GM23338 (cell line): ENCODE results near the gene IYD. TPM values are rescaled to one million over a fixed set of nuclear protein-coding genes. Genes with fewer than 3 reads are reported as not detected.
"Not testable (repeated sequence)": the region's sequence is repeated elsewhere in the genome, so short reads cannot be mapped to it uniquely, and the experiment has no call there.

Source experiments
- ATAC-seq: fragments of 200-7000 bp; cut with Tn5 transposase; 3 replicates; pipeline ENCODE4 v1.9.1; 2020
- DNase-seq: peaks from one replicate; pipeline ENCODE4 v3.0.0-alpha.2; 2015; ENCODE audit warnings: low spot score
- H2AFZ ChIP-seq: fragments of 200-600 bp; sonication (generic); 2 replicates; pipeline ENCODE4 v1.8.0; 2016; ENCODE audit warnings: antibody characterized with exemption, mild to moderate bottlenecking, moderate library complexity
- H3F3A ChIP-seq: fragments of 200-600 bp; sonication (generic); replicated peaks from 2 replicates; pipeline ENCODE4 v1.8.0; 2017; ENCODE audit warnings: antibody characterized with exemption, mixed run types, low read depth
- H3K27ac ChIP-seq: fragments of 200-600 bp; sonication (generic); 2 replicates; pipeline ENCODE4 v1.6.1; 2016; ENCODE audit warnings: low read depth
- H3K27me3 ChIP-seq: fragments of 200-600 bp; sonication (generic); 2 replicates; pipeline ENCODE4 v1.8.0; 2016; ENCODE audit warnings: mild to moderate bottlenecking, mixed run types, moderate library complexity; ENCODE audit not compliant: insufficient read depth
- H3K36me3 ChIP-seq: fragments of 200-600 bp; sonication (generic); 2 replicates; pipeline ENCODE4 v1.8.0; 2016; ENCODE audit warnings: mild to moderate bottlenecking; ENCODE audit not compliant: insufficient read depth
- H3K4me1 ChIP-seq: fragments of 200-600 bp; sonication (generic); 2 replicates; pipeline ENCODE4 v1.8.0; 2016; ENCODE audit warnings: mild to moderate bottlenecking, moderate library complexity; ENCODE audit not compliant: insufficient read depth
- H3K4me2 ChIP-seq: fragments of 200-600 bp; sonication (generic); 2 replicates; pipeline ENCODE4 v1.7.1; 2017; ENCODE audit warnings: mixed run types
- H3K4me3 ChIP-seq: fragments of 200-600 bp; sonication (generic); 2 replicates; pipeline ENCODE4 v1.6.1; 2016; ENCODE audit warnings: mixed run types
- H3K79me2 ChIP-seq: fragments of 200-600 bp; sonication (generic); replicated peaks from 2 replicates; pipeline ENCODE4 v1.8.0; 2017; ENCODE audit warnings: mild to moderate bottlenecking; ENCODE audit not compliant: insufficient read depth
- H3K9me2 ChIP-seq: fragments of 200-600 bp; sonication (generic); 2 replicates; pipeline ENCODE4 v1.8.0; 2017; ENCODE audit not compliant: insufficient read depth
- H4K20me1 ChIP-seq: fragments of 200-600 bp; sonication (generic); replicated peaks from 2 replicates; pipeline ENCODE4 v1.8.0; 2017; ENCODE audit warnings: mild to moderate bottlenecking; ENCODE audit not compliant: insufficient read depth
- H3K27ac Mint-ChIP-seq: 2 replicates; pipeline ENCODE4 v1.8.0; 2020; ENCODE audit warnings: inconsistent platforms, mild to moderate bottlenecking, moderate library complexity, mixed read lengths
- H3K27me3 Mint-ChIP-seq: 3 replicates; pipeline ENCODE4 v1.8.0; 2022; ENCODE audit warnings: low read depth, mild to moderate bottlenecking, moderate library complexity, mixed read lengths, inconsistent platforms; ENCODE audit not compliant: insufficient read depth, poor library complexity
- H3K36me3 Mint-ChIP-seq: 3 replicates; pipeline ENCODE4 v1.8.0; 2021; ENCODE audit warnings: low read depth, mild to moderate bottlenecking, inconsistent platforms, moderate library complexity, mixed read lengths
- H3K4me1 Mint-ChIP-seq: 3 replicates; pipeline ENCODE4 v1.8.0; 2020; ENCODE audit warnings: mild to moderate bottlenecking, inconsistent platforms, mixed read lengths
- H3K4me3 Mint-ChIP-seq: 3 replicates; pipeline ENCODE4 v1.8.0; 2021; ENCODE audit warnings: moderate library complexity, mild to moderate bottlenecking, inconsistent platforms, mixed read lengths
- H3K9me3 Mint-ChIP-seq: 3 replicates; pipeline ENCODE4 v1.8.0; 2020; ENCODE audit warnings: moderate library complexity, mild to moderate bottlenecking, inconsistent platforms, mixed read lengths
- ETS1 ChIP-seq: IDR thresholded peaks from 2 replicates; pipeline ENCODE4 v1.6.1; 2016; ENCODE audit warnings: antibody characterized with exemption
- EZH2 ChIP-seq: fragments of 200-600 bp; sonication (generic); IDR thresholded peaks from one replicate; pipeline ENCODE4 v1.8.0; 2017; ENCODE audit warnings: antibody characterized with exemption, mild to moderate bottlenecking, low read depth; ENCODE audit not compliant: unreplicated experiment
- NANOG ChIP-seq: IDR thresholded peaks from 2 replicates; pipeline ENCODE4 v1.6.1; 2016; ENCODE audit warnings: antibody characterized with exemption, borderline replicate concordance
- ZNF114 ChIP-seq: fragments of 250-450 bp; sonication (Bioruptor Pico); IDR thresholded peaks from 2 replicates; pipeline ENCODE4 v1.5.0; 2020; ENCODE audit warnings: mild to moderate bottlenecking, moderate library complexity
- polyA plus RNA-seq: library from polyadenylated mRNA; unstranded; fragments of >200 nt; fragmentation: Nextera tagmentation; extraction: Ambion mirVana; gene quantifications from 2 replicates; pipeline ENCODE4 v1.2.1, GENCODE V29; 2016
- total RNA-seq: library from RNA; depleted of rRNA; stranded (reverse); fragments of >200 nt; shearing (Covaris generic); gene quantifications from 2 replicates; pipeline ENCODE4 v1.2.3, GENCODE V29; 2014
- TF ChIP-seq, protein P1 (sequence below): fragments of 250-450 bp; sonication (Bioruptor Pico); IDR thresholded peaks from 2 replicates; pipeline ENCODE4 v1.5.0; 2020; ENCODE audit warnings: mild to moderate bottlenecking, moderate library complexity

Gene IYD
- total and polyA plus RNA-seq, 2 experiments from 2014 or later, result not detected

GRCh38 chr6:150445486-150445885 is 76.7 kb downstream of the IYD start:
- no peak overlapping the region for H2AFZ ChIP-seq
- 0 out of 2 replicates have a peak, but pooled peaks cover 6% of the 10 kb centered on the region for H3K9me2 ChIP-seq
- H3K4me1 Mint-ChIP-seq, result no peaks in the 10 kb centered on the region
- H3K4me1 ChIP-seq, result no peaks in the 10 kb centered on the region
- ATAC-seq (no peak), DNase-seq (no peak)
- H3K27me3 ChIP-seq, result no peaks in the 10 kb centered on the region
- H3K4me3 ChIP-seq, result no peak overlapping the region
- no peaks in the 10 kb centered on the region for H4K20me1 ChIP-seq
- TF ChIP-seq EZH2 (no peak), ETS1 (no peak), NANOG (no peak)
- TF ChIP-seq, protein P1, sequence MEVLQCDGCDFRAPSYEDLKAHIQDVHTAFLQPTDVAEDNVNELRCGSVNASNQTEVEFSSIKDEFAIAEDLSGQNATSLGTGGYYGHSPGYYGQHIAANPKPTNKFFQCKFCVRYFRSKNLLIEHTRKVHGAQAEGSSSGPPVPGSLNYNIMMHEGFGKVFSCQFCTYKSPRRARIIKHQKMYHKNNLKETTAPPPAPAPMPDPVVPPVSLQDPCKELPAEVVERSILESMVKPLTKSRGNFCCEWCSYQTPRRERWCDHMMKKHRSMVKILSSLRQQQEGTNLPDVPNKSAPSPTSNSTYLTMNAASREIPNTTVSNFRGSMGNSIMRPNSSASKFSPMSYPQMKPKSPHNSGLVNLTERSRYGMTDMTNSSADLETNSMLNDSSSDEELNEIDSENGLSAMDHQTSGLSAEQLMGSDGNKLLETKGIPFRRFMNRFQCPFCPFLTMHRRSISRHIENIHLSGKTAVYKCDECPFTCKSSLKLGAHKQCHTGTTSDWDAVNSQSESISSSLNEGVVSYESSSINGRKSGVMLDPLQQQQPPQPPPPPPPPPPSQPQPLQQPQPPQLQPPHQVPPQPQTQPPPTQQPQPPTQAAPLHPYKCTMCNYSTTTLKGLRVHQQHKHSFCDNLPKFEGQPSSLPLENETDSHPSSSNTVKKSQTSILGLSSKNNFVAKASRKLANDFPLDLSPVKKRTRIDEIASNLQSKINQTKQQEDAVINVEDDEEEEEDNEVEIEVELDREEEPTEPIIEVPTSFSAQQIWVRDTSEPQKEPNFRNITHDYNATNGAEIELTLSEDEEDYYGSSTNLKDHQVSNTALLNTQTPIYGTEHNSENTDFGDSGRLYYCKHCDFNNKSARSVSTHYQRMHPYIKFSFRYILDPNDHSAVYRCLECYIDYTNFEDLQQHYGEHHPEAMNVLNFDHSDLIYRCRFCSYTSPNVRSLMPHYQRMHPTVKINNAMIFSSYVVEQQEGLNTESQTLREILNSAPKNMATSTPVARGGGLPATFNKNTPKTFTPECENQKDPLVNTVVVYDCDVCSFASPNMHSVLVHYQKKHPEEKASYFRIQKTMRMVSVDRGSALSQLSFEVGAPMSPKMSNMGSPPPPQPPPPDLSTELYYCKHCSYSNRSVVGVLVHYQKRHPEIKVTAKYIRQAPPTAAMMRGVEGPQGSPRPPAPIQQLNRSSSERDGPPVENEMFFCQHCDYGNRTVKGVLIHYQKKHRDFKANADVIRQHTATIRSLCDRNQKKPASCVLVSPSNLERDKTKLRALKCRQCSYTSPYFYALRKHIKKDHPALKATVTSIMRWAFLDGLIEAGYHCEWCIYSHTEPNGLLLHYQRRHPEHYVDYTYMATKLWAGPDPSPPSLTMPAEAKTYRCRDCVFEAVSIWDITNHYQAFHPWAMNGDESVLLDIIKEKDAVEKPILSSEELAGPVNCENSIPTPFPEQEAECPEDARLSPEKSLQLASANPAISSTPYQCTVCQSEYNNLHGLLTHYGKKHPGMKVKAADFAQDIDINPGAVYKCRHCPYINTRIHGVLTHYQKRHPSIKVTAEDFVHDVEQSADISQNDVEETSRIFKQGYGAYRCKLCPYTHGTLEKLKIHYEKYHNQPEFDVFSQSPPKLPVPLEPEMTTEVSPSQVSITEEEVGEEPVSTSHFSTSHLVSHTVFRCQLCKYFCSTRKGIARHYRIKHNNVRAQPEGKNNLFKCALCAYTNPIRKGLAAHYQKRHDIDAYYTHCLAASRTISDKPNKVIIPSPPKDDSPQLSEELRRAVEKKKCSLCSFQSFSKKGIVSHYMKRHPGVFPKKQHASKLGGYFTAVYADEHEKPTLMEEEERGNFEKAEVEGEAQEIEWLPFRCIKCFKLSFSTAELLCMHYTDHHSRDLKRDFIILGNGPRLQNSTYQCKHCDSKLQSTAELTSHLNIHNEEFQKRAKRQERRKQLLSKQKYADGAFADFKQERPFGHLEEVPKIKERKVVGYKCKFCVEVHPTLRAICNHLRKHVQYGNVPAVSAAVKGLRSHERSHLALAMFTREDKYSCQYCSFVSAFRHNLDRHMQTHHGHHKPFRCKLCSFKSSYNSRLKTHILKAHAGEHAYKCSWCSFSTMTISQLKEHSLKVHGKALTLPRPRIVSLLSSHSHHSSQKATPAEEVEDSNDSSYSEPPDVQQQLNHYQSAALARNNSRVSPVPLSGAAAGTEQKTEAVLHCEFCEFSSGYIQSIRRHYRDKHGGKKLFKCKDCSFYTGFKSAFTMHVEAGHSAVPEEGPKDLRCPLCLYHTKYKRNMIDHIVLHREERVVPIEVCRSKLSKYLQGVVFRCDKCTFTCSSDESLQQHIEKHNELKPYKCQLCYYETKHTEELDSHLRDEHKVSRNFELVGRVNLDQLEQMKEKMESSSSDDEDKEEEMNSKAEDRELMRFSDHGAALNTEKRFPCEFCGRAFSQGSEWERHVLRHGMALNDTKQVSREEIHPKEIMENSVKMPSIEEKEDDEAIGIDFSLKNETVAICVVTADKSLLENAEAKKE (CRISPR knock-in tag), result no peak
- H3K27ac ChIP-seq, result no peak overlapping the region
- H3K27ac Mint-ChIP-seq, result no peak overlapping the region
- no peaks in the 10 kb centered on the region for H3K9me3 Mint-ChIP-seq
- peaks cover 2% of the 10 kb centered on the region for H3K27me3 Mint-ChIP-seq
- no peaks in the 10 kb centered on the region for H3K79me2 ChIP-seq
- no peak overlapping the region for H3K4me3 Mint-ChIP-seq
- no peak overlapping the region for H3K4me2 ChIP-seq
- H3F3A ChIP-seq, result no peaks in the 10 kb centered on the region
- H3K36me3 ChIP-seq, result no peaks in the 10 kb centered on the region
- no peaks in the 10 kb centered on the region for H3K36me3 Mint-ChIP-seq

- Histone ChIP-seq H3K79me2 (no peaks in the 10 kb centered on the region), H3K36me3 (no peaks in the 10 kb centered on the region), H3K27ac (no peak overlapping the region), H3K27me3 (no peaks in the 10 kb centered on the region), H4K20me1 (no peaks in the 10 kb centered on the region), H3F3A (no peaks in the 10 kb centered on the region), H3K9me2 (0 out of 2 replicates have a peak, but pooled peaks cover 4% of the 10 kb centered on the region), H3K4me2 (no peak overlapping the region), H3K4me3 (no peak overlapping the region), H2AFZ (no peak overlapping the region), H3K4me1 (peaks cover 7% of the 10 kb centered on the region; the same call in 1 of the 2 replicates)
- no peak for DNase-seq
- Mint-ChIP-seq H3K4me3 (no peak overlapping the region), H3K27ac (no peak overlapping the region), H3K4me1 (peaks cover 10% of the 10 kb centered on the region; the same call in 2 of the 3 replicates), H3K36me3 (no peaks in the 10 kb centered on the region), H3K27me3 (peaks cover 2% of the 10 kb centered on the region), H3K9me3 (no peaks in the 10 kb centered on the region)
- ATAC-seq, result no peak
- TF ChIP-seq ZNF114 (CRISPR knock-in tag), result no peak
Measured at GRCh38 chr6:150448221-150448620, 79.4 kb downstream of the IYD start.

GRCh38 chr6:150449055-150449454 is 80.2 kb downstream of the IYD start:
- not testable (repeated sequence) for H3K9me2 ChIP-seq, H3K27me3 Mint-ChIP-seq, H3F3A ChIP-seq, H3K27ac Mint-ChIP-seq, DNase-seq, H3K36me3 ChIP-seq, H2AFZ ChIP-seq, H3K27ac ChIP-seq, H3K4me3 Mint-ChIP-seq, H3K36me3 Mint-ChIP-seq, ATAC-seq, H3K79me2 ChIP-seq, H4K20me1 ChIP-seq, H3K9me3 Mint-ChIP-seq, H3K4me3 ChIP-seq, H3K4me2 ChIP-seq, H3K27me3 ChIP-seq, H3K4me1 ChIP-seq
- peaks cover 13% of the 10 kb centered on the region; the same call in 2 of the 3 replicates for H3K4me1 Mint-ChIP-seq
